SK-N-SH treated with all-trans-retinoic acid at 6 μM for 48 hours (cell line): ENCODE measurements around the gene CAD.
"Not testable (repeated sequence)": the region's sequence is repeated elsewhere in the genome, so short reads cannot be mapped to it uniquely, and the experiment has no call there.

ENCODE experiments used
- ATAC-seq: fragments of 200-7000 bp; cut with Tn5 transposase; 3 replicates; pipeline ENCODE4 v1.9.1; 2020; ENCODE audit warnings: mild to moderate bottlenecking, moderate library complexity
- ARNTL ChIP-seq: fragments of 450-650 bp; formaldehyde crosslinking; IDR thresholded peaks from 2 replicates; pipeline ENCODE4 v1.5.0; 2020; ENCODE audit warnings: low read depth, mild to moderate bottlenecking, moderate library complexity, borderline replicate concordance
- BACH2 ChIP-seq: fragments of 250-450 bp; sonication (Bioruptor Pico); IDR thresholded peaks from 2 replicates; pipeline ENCODE4 v1.9.0; 2021; ENCODE audit warnings: mild to moderate bottlenecking, borderline replicate concordance
- CREB5 ChIP-seq: fragments of 250-450 bp; sonication (Bioruptor Pico); IDR thresholded peaks from 2 replicates; pipeline ENCODE4 v1.5.1; 2020; ENCODE audit warnings: low read depth, mild to moderate bottlenecking, moderate library complexity
- CSDC2 ChIP-seq: fragments of 250-450 bp; sonication (Bioruptor Pico); IDR thresholded peaks from 2 replicates; pipeline ENCODE4 v1.5.0; 2020; ENCODE audit warnings: mild to moderate bottlenecking, moderate library complexity
- CSRNP3 ChIP-seq: fragments of 250-450 bp; sonication (Bioruptor Pico); IDR thresholded peaks from 2 replicates; pipeline ENCODE4 v1.5.1; 2021; ENCODE audit warnings: mild to moderate bottlenecking, moderate library complexity
- ESRRG ChIP-seq: fragments of 250-450 bp; sonication (Bioruptor Pico); IDR thresholded peaks from 2 replicates; pipeline ENCODE4 v1.6.1; 2021; ENCODE audit warnings: mild to moderate bottlenecking
- GLIS3 ChIP-seq: fragments of 250-450 bp; sonication (Bioruptor Pico); IDR thresholded peaks from 2 replicates; pipeline ENCODE4 v1.5.0; 2020; ENCODE audit warnings: mild to moderate bottlenecking, moderate library complexity
- ISL1 ChIP-seq: fragments of 250-450 bp; sonication (Bioruptor Pico); IDR thresholded peaks from 2 replicates; pipeline ENCODE4 v2.1.2; 2022; ENCODE audit warnings: mild to moderate bottlenecking, moderate library complexity
- PATZ1 ChIP-seq: fragments of 250-450 bp; sonication (Bioruptor Pico); IDR thresholded peaks from 2 replicates; pipeline ENCODE4 v1.8.0; 2020; ENCODE audit warnings: mild to moderate bottlenecking, moderate library complexity, borderline replicate concordance
- POU6F1 ChIP-seq: fragments of 250-450 bp; sonication (Bioruptor Pico); IDR thresholded peaks from 2 replicates; pipeline ENCODE4 v1.8.0; 2021; ENCODE audit warnings: low read depth, mild to moderate bottlenecking, moderate library complexity, borderline replicate concordance
- PPARA ChIP-seq: fragments of 250-450 bp; sonication (Bioruptor Pico); IDR thresholded peaks from 2 replicates; pipeline ENCODE4 v1.5.0; 2020; ENCODE audit warnings: mild to moderate bottlenecking, borderline replicate concordance
- RARB ChIP-seq: fragments of 250-450 bp; sonication (Bioruptor Pico); IDR thresholded peaks from 2 replicates; pipeline ENCODE4 v1.8.0; 2021; ENCODE audit warnings: mild to moderate bottlenecking, moderate library complexity
- SNAI2 ChIP-seq: fragments of 250-450 bp; sonication (Bioruptor Pico); IDR thresholded peaks from 2 replicates; pipeline ENCODE4 v1.5.0; 2020; ENCODE audit warnings: mild to moderate bottlenecking, moderate library complexity
- TCF4 ChIP-seq: fragments of 250-450 bp; sonication (Bioruptor Pico); IDR thresholded peaks from 2 replicates; pipeline ENCODE4 v1.8.0; 2021; ENCODE audit warnings: mild to moderate bottlenecking, moderate library complexity, borderline replicate concordance
- TOX ChIP-seq: fragments of 250-450 bp; sonication (Bioruptor Pico); IDR thresholded peaks from 2 replicates; pipeline ENCODE4 v1.8.0; 2021; ENCODE audit warnings: mild to moderate bottlenecking, moderate library complexity, borderline replicate concordance
- TSHZ2 ChIP-seq: fragments of 250-450 bp; sonication (Bioruptor Pico); IDR thresholded peaks from 2 replicates; pipeline ENCODE4 v1.5.0; 2020; ENCODE audit warnings: mild to moderate bottlenecking, moderate library complexity
- ZC3H10 ChIP-seq: fragments of 250-450 bp; sonication (Bioruptor Pico); IDR thresholded peaks from 2 replicates; pipeline ENCODE4 v1.5.1; 2021; ENCODE audit warnings: mild to moderate bottlenecking, moderate library complexity
- ZFP3 ChIP-seq: fragments of 250-450 bp; sonication (Bioruptor Pico); IDR thresholded peaks from 2 replicates; pipeline ENCODE4 v1.5.0; 2020; ENCODE audit warnings: mild to moderate bottlenecking, moderate library complexity
- ZFP30 ChIP-seq: fragments of 450-650 bp; formaldehyde crosslinking; IDR thresholded peaks from 2 replicates; pipeline ENCODE4 v1.5.0; 2022; ENCODE audit warnings: mild to moderate bottlenecking, moderate library complexity
- ZNF70 ChIP-seq: fragments of 450-650 bp; formaldehyde crosslinking; IDR thresholded peaks from 2 replicates; pipeline ENCODE4 v1.5.0; 2020; ENCODE audit warnings: mild to moderate bottlenecking, moderate library complexity
- ZNF8 ChIP-seq: fragments of 450-650 bp; formaldehyde crosslinking; IDR thresholded peaks from 2 replicates; pipeline ENCODE4 v1.5.0; 2020; ENCODE audit warnings: mild to moderate bottlenecking, moderate library complexity

Gene CAD

GRCh38 chr2:27264753-27265535 lies 47.8 kb downstream of the CAD start:
- peak; percentile 84 for ATAC-seq
- TF ChIP-seq PATZ1 (peak; percentile 68; the same call in 1 of the 2 replicates), TSHZ2 (CRISPR knock-in tag) (no peak), SNAI2 (CRISPR knock-in tag) (peak; percentile 70; the same call in 1 of the 2 replicates), POU6F1 (no peak), RARB (no peak), ARNTL (CRISPR knock-in tag) (peak; percentile 77; the same call in 1 of the 2 replicates), ZFP30 (CRISPR knock-in tag) (no peak)

GRCh38 chr2:27265536-27265870 lies 48.3 kb downstream of the CAD start:
- TF ChIP-seq ZNF70 (no peak), TCF4 (CRISPR knock-in tag) (no peak), PPARA (CRISPR knock-in tag) (no peak), ARNTL (CRISPR knock-in tag) (no peak), GLIS3 (CRISPR knock-in tag) (no peak), ISL1 (CRISPR knock-in tag) (no peak), CREB5 (CRISPR knock-in tag) (no peak), ZFP30 (CRISPR knock-in tag) (no peak), CSDC2 (CRISPR knock-in tag) (no peak), ZC3H10 (CRISPR knock-in tag) (no peak), PATZ1 (no peak), TOX (CRISPR knock-in tag) (no peak), BACH2 (no peak), ZNF8 (CRISPR knock-in tag) (no peak), ESRRG (no peak), ZFP3 (no peak), CSRNP3 (CRISPR knock-in tag) (no peak)
- no peak for ATAC-seq

GRCh38 chr2:27268296-27268695 lies 51.1 kb downstream of the CAD start:
- not testable (repeated sequence) for ATAC-seq
